BE2C (cell line): ENCODE data around the gene MAP7D3.

Source experiments
- DNase-seq: peaks from one replicate; pipeline ENCODE4 v3.0.0-alpha.2; 2020
- H3K27me3 ChIP-seq: fragments of 250-450 bp; sonication (Bioruptor Pico); 2 replicates; pipeline ENCODE4 v1.5.1; 2020; ENCODE audit warnings: mild to moderate bottlenecking
- H3K36me3 ChIP-seq: fragments of 250-450 bp; sonication (Bioruptor Pico); 2 replicates; pipeline ENCODE4 v1.5.1; 2020; ENCODE audit warnings: mild to moderate bottlenecking
- H3K4me1 ChIP-seq: fragments of 250-450 bp; sonication (Bioruptor Pico); 2 replicates; pipeline ENCODE4 v1.5.1; 2020
- H3K4me3 ChIP-seq: 2 replicates; pipeline ENCODE4 v1.5.1; 2011; ENCODE audit warnings: low read depth, low read length
- H3K9me3 ChIP-seq: fragments of 250-450 bp; sonication (Bioruptor Pico); 2 replicates; pipeline ENCODE4 v1.5.1; 2020
- CTCF ChIP-seq: IDR thresholded peaks from 2 replicates; pipeline ENCODE4 v1.5.1; 2012; ENCODE audit warnings: mild to moderate bottlenecking, low read depth, low read length

The MAP7D3 gene

DNA sequence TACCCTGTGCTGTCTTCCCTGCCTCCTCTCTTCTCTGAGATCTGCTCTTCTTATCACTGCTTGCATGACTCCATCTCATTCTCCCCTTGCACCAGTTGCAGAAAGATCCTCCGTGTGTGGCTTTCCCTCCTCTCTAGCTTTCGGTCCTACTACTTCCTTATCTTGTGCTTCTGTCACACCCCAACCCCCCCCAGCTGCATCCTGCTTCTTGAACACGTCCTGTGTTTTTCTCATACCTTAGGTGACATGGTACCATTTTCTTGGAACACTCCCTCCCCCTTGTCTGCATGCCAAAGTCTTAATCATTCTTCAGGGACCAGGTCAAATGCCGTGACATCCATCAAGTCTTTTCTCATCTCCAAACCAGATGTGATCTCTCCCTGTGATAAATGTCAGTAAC lies 57.4 kb downstream of the MAP7D3 start:
- Histone ChIP-seq H3K36me3 (no peaks in the 10 kb centered on the region), H3K9me3 (no peaks in the 10 kb centered on the region), H3K27me3 (no peaks in the 10 kb centered on the region), H3K4me1 (no peaks in the 10 kb centered on the region), H3K4me3 (no peak overlapping the region)
- no peak for TF ChIP-seq CTCF
- DNase-seq: no peak

- no peaks in the 10 kb centered on the region for H3K36me3 ChIP-seq
- no peak for DNase-seq
- no peaks in the 10 kb centered on the region for H3K9me3 ChIP-seq
- TF ChIP-seq CTCF: no peak
- no peaks in the 10 kb centered on the region for H3K4me1 ChIP-seq
- no peaks in the 10 kb centered on the region for H3K27me3 ChIP-seq
- H3K4me3 ChIP-seq: no peak overlapping the region
Measured at GRCh38 chrX:136192839-136193414, 58.3 kb downstream of the MAP7D3 start.

DNA sequence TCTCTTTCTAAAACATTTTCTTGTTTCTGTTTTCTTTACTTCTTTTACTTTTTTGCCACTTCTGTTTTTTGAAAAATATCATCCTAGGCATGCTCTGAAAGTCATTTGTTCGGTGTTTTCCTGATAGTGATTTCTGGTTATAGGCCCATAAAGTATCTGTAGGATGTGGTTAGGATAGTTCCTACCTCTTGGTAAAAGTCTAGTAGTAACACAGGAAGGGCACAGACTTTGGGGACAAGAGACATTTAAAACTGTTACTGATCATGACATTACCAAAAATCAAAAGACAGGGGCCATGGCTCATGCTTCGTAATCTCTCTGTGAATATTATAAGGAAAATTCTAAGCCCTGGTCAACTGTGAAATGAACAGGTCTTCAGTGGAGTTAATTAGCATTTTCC lies 59.1 kb downstream of the MAP7D3 start:
- Histone ChIP-seq H3K27me3 (no peaks in the 10 kb centered on the region), H3K4me1 (no peaks in the 10 kb centered on the region), H3K9me3 (no peaks in the 10 kb centered on the region), H3K4me3 (no peak overlapping the region), H3K36me3 (no peaks in the 10 kb centered on the region)
- no peak for TF ChIP-seq CTCF
- no peak for DNase-seq

DNA sequence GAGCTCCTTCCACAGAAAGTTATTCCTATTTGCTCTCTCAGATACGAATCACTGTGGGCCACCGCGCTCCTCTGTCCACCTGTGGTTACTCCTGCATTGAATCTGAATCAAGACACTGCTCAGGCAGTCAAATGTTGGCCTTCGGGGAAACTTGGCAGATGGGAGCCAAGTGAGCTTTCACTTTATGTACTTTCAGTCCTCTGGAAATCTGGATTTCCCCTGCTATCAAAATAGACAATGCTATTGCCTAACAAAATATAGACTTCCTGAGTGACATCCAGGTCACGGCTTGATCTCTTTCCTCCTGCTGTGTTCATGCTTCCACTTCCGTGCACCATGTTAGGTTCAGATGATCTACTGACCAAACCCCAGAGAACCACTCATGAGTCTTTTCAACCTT lies 60.0 kb downstream of the MAP7D3 start:
- H3K4me1 ChIP-seq: no peaks in the 10 kb centered on the region
- no peak for TF ChIP-seq CTCF

DNA sequence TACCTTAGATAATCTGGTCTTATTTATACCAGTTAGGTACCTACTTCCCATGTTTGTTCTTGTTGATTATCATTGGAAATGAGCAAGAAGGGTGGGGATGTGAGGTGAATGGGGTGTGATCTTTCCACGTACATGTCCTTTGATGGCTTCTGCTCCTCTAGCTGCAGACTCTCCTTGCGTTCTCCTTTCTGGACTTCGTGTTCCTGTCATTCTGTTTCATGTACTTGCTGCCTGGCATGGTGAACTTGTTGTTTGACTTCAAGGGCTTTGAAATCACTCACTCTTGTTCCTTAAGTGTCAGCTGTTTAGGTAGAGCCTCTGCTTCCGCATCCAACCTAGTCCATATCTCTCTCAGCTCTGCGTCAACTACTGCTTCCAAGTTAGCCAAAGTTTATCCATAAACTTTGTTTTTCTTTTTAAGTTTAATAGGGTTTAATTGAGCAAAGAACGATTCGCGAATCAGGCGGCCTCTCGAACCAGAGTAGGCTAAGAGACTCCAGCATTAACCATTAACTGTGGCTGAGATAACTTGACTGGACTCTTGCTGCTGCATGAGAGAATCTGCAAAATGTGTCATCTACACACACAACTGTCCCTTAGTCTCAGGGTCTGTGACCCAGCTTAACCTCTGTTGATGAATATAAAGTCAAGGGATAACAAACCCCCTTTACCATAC lies 61.0 kb downstream of the MAP7D3 start:
- no peaks in the 10 kb centered on the region for H3K27me3 ChIP-seq
- no peaks in the 10 kb centered on the region for H3K4me1 ChIP-seq
- no peak for TF ChIP-seq CTCF

More for the DNA sequence above, 60.0 kb downstream of the MAP7D3 start:
- H3K4me3 ChIP-seq: no peak overlapping the region
- H3K9me3 ChIP-seq: no peaks in the 10 kb centered on the region
- H3K36me3 ChIP-seq: no peaks in the 10 kb centered on the region
- DNase-seq: no peak
- H3K27me3 ChIP-seq: no peaks in the 10 kb centered on the region

GRCh38 chrX:136189222-136189621 lies 62.0 kb downstream of the MAP7D3 start:
- Histone ChIP-seq H3K9me3 (no peaks in the 10 kb centered on the region), H3K27me3 (no peaks in the 10 kb centered on the region), H3K36me3 (no peaks in the 10 kb centered on the region), H3K4me1 (no peaks in the 10 kb centered on the region), H3K4me3 (no peak overlapping the region)
- DNase-seq: no peak
- TF ChIP-seq CTCF: no peak

More for the DNA sequence above, 61.0 kb downstream of the MAP7D3 start:
- no peaks in the 10 kb centered on the region for H3K36me3 ChIP-seq
- H3K4me3 ChIP-seq: no peak overlapping the region
- no peak for DNase-seq
- H3K9me3 ChIP-seq: no peaks in the 10 kb centered on the region
